ENCODE measurements around the gene VSTM2L.

The VSTM2L gene

DNA sequence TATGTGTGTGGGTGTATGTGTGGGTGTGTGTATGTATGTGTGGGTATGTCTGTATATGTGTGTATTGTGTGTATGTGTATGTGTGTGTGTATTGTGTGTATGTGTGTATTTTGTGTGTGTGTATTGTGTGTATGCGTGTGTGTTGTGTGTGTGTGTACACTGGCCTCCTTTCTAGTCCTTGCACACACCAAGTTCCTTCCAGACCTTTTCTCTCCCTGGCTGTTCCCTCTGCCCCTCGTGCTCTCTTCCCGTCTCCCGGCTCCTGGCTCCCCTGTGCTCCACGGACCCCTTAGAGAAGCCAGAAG, 11.4 kb downstream of the VSTM2L start:
- Histone ChIP-seq H3K9ac (ENCODE audit: low read length) (no peak overlapping the region), H3K18ac (ENCODE audit: low read length) (peak overlapping the region; percentile 72), H3K23ac (ENCODE audit: low read length) (no peak overlapping the region), H2AFZ (ENCODE audit: insufficient read depth, low read length, poor library complexity) (no peak overlapping the region), H2AK5ac (ENCODE audit: low read length) (peak overlapping the region; percentile 53), H3K27ac (ENCODE audit: low read depth, low read length) (peak overlapping the region; percentile 28), H3K14ac (ENCODE audit: low read length) (peak overlapping the region; percentile 67), H3K9me3 (ENCODE audit: insufficient read depth, low read depth, low read length) (no peaks in the 10 kb centered on the region), H2BK120ac (ENCODE audit: insufficient read depth, low read length, poor library complexity) (peak overlapping the region; percentile 89), H3K79me2 (ENCODE audit: control insufficient read depth, insufficient read depth, low read length, poor library complexity) (no peaks in the 10 kb centered on the region), H4K91ac (ENCODE audit: low read depth, low read length) (peak overlapping the region; percentile 54), H4K12ac (ENCODE audit: low read depth, low read length) (peak overlapping the region; percentile 32), H3K79me1 (ENCODE audit: low read length) (peaks cover 9% of the 10 kb centered on the region), H3K4me3 (ENCODE audit: low read depth, low read length) (no peak overlapping the region), H2BK5ac (ENCODE audit: low read depth, low read length, poor library complexity) (peak overlapping the region; percentile 34), H3K27me3 (ENCODE audit: insufficient read depth, low read length) (no peaks in the 10 kb centered on the region), H3K4me1 (ENCODE audit: control insufficient read depth in 1 of 2, insufficient read depth in 2 of 2, low read length in 2 of 2) (peaks cover 13 to 16% of the 10 kb centered on the region in 2 experiments), H3K4me2 (ENCODE audit: low read length) (peak overlapping the region; percentile 61), H4K8ac (ENCODE audit: low read depth, low read length) (peak overlapping the region; percentile 74), H2BK12ac (ENCODE audit: low read length) (peak overlapping the region; percentile 32), H3K4ac (ENCODE audit: low read depth, low read length) (no peak overlapping the region), H3K36me3 (ENCODE audit: control insufficient read depth in 1 of 2, insufficient read depth in 2 of 2, low read length in 2 of 2) (no peaks in the 10 kb centered on the region)
- DNase-seq: no peak
- no CpG with 5 or more reads among the region's 5 CpGs for WGBS (ENCODE audit: extremely low coverage, insufficient coverage, insufficient read length)

DNA sequence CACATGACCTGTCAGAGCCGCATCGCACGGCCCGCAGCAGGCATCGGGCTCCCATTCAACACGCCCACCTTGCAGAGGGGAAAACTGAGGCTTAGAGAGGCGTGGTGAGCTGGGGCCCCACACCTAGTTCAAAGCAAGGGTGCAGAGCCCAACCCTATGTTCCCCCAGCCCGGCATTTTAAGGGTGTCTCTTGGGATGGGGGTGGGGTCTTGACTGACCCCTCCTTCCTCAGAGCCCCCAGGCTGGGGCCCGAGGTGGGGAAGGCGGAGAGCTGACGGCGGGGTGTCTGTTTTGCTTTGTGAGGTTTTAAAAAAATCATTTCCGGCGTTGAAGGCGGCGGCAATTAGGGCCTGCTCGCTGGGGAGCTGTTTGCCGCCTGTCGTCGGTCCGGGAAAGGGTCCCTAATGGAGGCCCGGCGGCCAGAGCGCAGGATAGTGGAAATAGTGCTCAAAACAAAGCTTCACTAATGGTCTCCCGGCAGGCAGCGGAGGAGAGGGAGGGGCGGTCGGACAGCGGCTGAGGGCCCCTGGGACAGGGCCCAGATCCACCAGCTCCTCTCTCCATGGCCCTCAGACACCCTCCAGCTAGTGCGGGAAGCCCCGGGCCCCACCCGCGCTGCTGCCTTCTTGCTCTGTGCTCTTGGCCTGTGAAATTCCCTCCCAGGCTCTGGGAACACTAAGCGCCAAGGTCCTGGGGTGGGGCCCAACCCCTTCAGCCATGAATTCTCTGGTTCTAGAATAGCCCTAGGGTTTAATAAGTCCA, 11.9 kb downstream of the VSTM2L start:
- WGBS (ENCODE audit: extremely low coverage, insufficient coverage, insufficient read length): no CpG with 5 or more reads among the region's 34 CpGs
- H3K27me3 ChIP-seq (ENCODE audit: insufficient read depth, low read length): no peaks in the 10 kb centered on the region
- peak overlapping the region; percentile 67 for H3K14ac ChIP-seq (ENCODE audit: low read length)
- H2AK5ac ChIP-seq (ENCODE audit: low read length): peak overlapping the region; percentile 53
- no peaks in the 10 kb centered on the region for H3K9me3 ChIP-seq (ENCODE audit: insufficient read depth, low read depth, low read length)
- no peak overlapping the region for H3K9ac ChIP-seq (ENCODE audit: low read length)
- H4K12ac ChIP-seq (ENCODE audit: low read depth, low read length): peak overlapping the region; percentile 32
- H3K27ac ChIP-seq (ENCODE audit: low read depth, low read length): peak overlapping the region; percentile 28
- no peaks in the 10 kb centered on the region for H3K79me2 ChIP-seq (ENCODE audit: control insufficient read depth, insufficient read depth, low read length, poor library complexity)
- peak overlapping the region; percentile 32 for H2BK12ac ChIP-seq (ENCODE audit: low read length)
- H3K23ac ChIP-seq (ENCODE audit: low read length): no peak overlapping the region
- peaks cover 13 to 16% of the 10 kb centered on the region in 2 experiments for H3K4me1 ChIP-seq (ENCODE audit: control insufficient read depth in 1 of 2, insufficient read depth in 2 of 2, low read length in 2 of 2)
- H4K8ac ChIP-seq (ENCODE audit: low read depth, low read length): peak overlapping the region; percentile 74
- peak overlapping the region; percentile 72 for H3K18ac ChIP-seq (ENCODE audit: low read length)
- H3K4ac ChIP-seq (ENCODE audit: low read depth, low read length): no peak overlapping the region
- peak overlapping the region; percentile 54 for H4K91ac ChIP-seq (ENCODE audit: low read depth, low read length)
- peak overlapping the region; percentile 89 for H2BK120ac ChIP-seq (ENCODE audit: insufficient read depth, low read length, poor library complexity)
- no peaks in the 10 kb centered on the region for H3K36me3 ChIP-seq (ENCODE audit: control insufficient read depth in 1 of 2, insufficient read depth in 2 of 2, low read length in 2 of 2)
- H3K4me2 ChIP-seq (ENCODE audit: low read length): peak overlapping the region; percentile 61
- no peak for DNase-seq
- no peak overlapping the region for H3K4me3 ChIP-seq (ENCODE audit: low read depth, low read length)
- peak overlapping the region; percentile 34 for H2BK5ac ChIP-seq (ENCODE audit: low read depth, low read length, poor library complexity)
- H2AFZ ChIP-seq (ENCODE audit: insufficient read depth, low read length, poor library complexity): peak overlapping the region; percentile 12
- peaks cover 9% of the 10 kb centered on the region for H3K79me1 ChIP-seq (ENCODE audit: low read length)

DNA sequence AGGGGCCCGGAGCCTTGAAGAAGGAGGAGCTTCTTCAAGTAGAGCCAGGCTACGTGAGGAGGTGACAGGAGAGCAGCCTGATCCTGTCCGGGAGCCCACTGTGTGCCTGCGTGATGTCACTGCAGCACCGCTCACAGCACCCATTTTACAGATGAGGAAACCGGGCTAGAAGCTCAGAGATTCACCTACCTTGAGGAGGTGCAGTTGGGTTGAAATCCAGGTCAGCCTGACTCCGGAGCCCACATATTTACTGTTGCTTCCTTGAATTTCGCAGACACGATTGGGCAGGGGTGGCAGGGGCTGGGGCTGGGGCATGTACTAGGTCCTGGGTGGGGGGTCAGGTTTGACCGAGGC, 12.5 kb downstream of the VSTM2L start:
- Histone ChIP-seq H2BK120ac (ENCODE audit: insufficient read depth, low read length, poor library complexity) (peak overlapping the region; percentile 27), H3K9ac (ENCODE audit: low read length) (no peak overlapping the region), H3K4ac (ENCODE audit: low read depth, low read length) (no peak overlapping the region), H3K36me3 (ENCODE audit: control insufficient read depth in 1 of 2, insufficient read depth in 2 of 2, low read length in 2 of 2) (no peaks in the 10 kb centered on the region), H2BK5ac (ENCODE audit: low read depth, low read length, poor library complexity) (peak overlapping the region; percentile 8), H3K79me1 (ENCODE audit: low read length) (peaks cover 9% of the 10 kb centered on the region), H2AFZ (ENCODE audit: insufficient read depth, low read length, poor library complexity) (peak overlapping the region; percentile 12), H4K8ac (ENCODE audit: low read depth, low read length) (peak overlapping the region; percentile 52), H3K4me1 (ENCODE audit: control insufficient read depth in 1 of 2, insufficient read depth in 2 of 2, low read length in 2 of 2) (peaks cover 13 to 16% of the 10 kb centered on the region in 2 experiments), H3K4me2 (ENCODE audit: low read length) (peak overlapping the region; percentile 61), H3K27ac (ENCODE audit: low read depth, low read length) (peak overlapping the region; percentile 28), H3K79me2 (ENCODE audit: control insufficient read depth, insufficient read depth, low read length, poor library complexity) (no peaks in the 10 kb centered on the region), H2BK12ac (ENCODE audit: low read length) (peak overlapping the region; percentile 23), H3K23ac (ENCODE audit: low read length) (no peak overlapping the region), H3K27me3 (ENCODE audit: insufficient read depth, low read length) (no peaks in the 10 kb centered on the region), H3K9me3 (ENCODE audit: insufficient read depth, low read depth, low read length) (no peaks in the 10 kb centered on the region), H2AK5ac (ENCODE audit: low read length) (no peak overlapping the region), H4K91ac (ENCODE audit: low read depth, low read length) (peak overlapping the region; percentile 54), H4K12ac (ENCODE audit: low read depth, low read length) (no peak overlapping the region), H3K4me3 (ENCODE audit: low read depth, low read length) (no peak overlapping the region), H3K18ac (ENCODE audit: low read length) (no peak overlapping the region), H3K14ac (ENCODE audit: low read length) (no peak overlapping the region)
- DNase-seq: no peak
- no CpG with 5 or more reads among the region's 10 CpGs for WGBS (ENCODE audit: extremely low coverage, insufficient coverage, insufficient read length)

DNA sequence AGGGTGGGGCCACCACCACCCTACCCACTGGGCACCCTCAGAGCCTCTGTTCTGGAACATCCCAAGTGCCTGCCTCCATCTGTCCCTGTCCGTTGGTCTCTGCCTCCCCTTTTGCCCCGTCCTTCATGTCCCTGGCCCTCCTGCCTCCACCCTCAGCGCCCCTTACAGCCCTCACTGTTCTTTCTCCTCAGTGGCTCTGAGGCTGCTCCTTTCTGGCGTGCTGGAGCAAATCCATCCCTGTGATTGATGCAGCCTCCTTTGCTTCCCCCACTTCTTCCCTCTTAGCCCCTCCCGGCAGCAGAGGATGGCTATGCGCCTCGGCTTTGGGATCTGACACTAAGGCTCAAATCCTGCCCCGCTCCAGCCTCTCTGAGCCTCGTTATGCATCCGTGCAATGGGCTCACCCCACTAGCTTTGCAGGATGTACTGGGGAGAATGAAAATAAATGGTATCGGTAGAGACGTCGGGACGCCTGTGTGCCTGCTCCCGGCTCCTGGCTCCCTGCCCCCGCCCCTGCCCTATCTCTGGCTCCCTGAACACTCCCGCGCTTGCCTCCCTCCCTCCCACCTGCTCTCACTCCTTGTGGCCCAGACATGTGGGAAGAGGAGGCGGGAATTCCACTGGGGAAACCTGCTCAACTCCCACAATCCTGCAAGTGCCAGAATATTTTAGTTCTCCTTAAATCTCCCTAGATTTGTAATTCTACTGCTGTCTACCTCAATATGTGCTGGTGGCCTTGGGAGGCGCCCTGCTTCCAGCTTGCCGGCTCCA, 13.1 kb downstream of the VSTM2L start:
- Histone ChIP-seq H3K14ac (ENCODE audit: low read length) (no peak overlapping the region), H3K79me2 (ENCODE audit: control insufficient read depth, insufficient read depth, low read length, poor library complexity) (no peaks in the 10 kb centered on the region), H2AK5ac (ENCODE audit: low read length) (peak overlapping the region; percentile 13), H2AFZ (ENCODE audit: insufficient read depth, low read length, poor library complexity) (no peak overlapping the region), H3K36me3 (ENCODE audit: control insufficient read depth in 1 of 2, insufficient read depth in 2 of 2, low read length in 2 of 2) (no peaks in the 10 kb centered on the region), H3K4me1 (ENCODE audit: control insufficient read depth in 1 of 2, insufficient read depth in 2 of 2, low read length in 2 of 2) (peaks cover 13 to 18% of the 10 kb centered on the region in 2 experiments), H2BK12ac (ENCODE audit: low read length) (no peak overlapping the region), H3K9me3 (ENCODE audit: insufficient read depth, low read depth, low read length) (no peaks in the 10 kb centered on the region), H3K4me2 (ENCODE audit: low read length) (peak overlapping the region; percentile 22), H3K27ac (ENCODE audit: low read depth, low read length) (no peak overlapping the region), H3K4me3 (ENCODE audit: low read depth, low read length) (no peak overlapping the region), H2BK5ac (ENCODE audit: low read depth, low read length, poor library complexity) (no peak overlapping the region), H3K18ac (ENCODE audit: low read length) (peak overlapping the region; percentile 37), H3K79me1 (ENCODE audit: low read length) (peaks cover 9% of the 10 kb centered on the region), H3K27me3 (ENCODE audit: insufficient read depth, low read length) (no peaks in the 10 kb centered on the region), H2BK120ac (ENCODE audit: insufficient read depth, low read length, poor library complexity) (no peak overlapping the region), H4K91ac (ENCODE audit: low read depth, low read length) (no peak overlapping the region), H3K23ac (ENCODE audit: low read length) (no peak overlapping the region), H4K8ac (ENCODE audit: low read depth, low read length) (no peak overlapping the region), H3K4ac (ENCODE audit: low read depth, low read length) (no peak overlapping the region), H4K12ac (ENCODE audit: low read depth, low read length) (no peak overlapping the region), H3K9ac (ENCODE audit: low read length) (no peak overlapping the region)
- no CpG with 5 or more reads among the region's 21 CpGs for WGBS (ENCODE audit: extremely low coverage, insufficient coverage, insufficient read length)
- no peak for DNase-seq
